Mesothelial cell of epicardium (in vitro differentiated cells): ENCODE data around the gene SDF4. TPM values are rescaled to one million over a fixed set of nuclear protein-coding genes. Genes with fewer than 3 reads are reported as not detected.

Experiments used
- DNase-seq, 2 experiments: peaks; one replicate each; pipeline ENCODE4 v3.0.0; 2021; ENCODE audit warnings: low spot score in 2 of 2; ENCODE audit not compliant: unreplicated experiment in 2 of 2
- H3K27ac Mint-ChIP-seq: 2 replicates; pipeline ENCODE4 v1.8.0; 2021; ENCODE audit warnings: mixed read lengths
- H3K27me3 Mint-ChIP-seq: 2 replicates; pipeline ENCODE4 v1.8.0; 2021; ENCODE audit warnings: low read depth, mixed read lengths
- H3K36me3 Mint-ChIP-seq: 2 replicates; pipeline ENCODE4 v1.8.0; 2021; ENCODE audit warnings: mixed read lengths
- H3K4me1 Mint-ChIP-seq: 2 replicates; pipeline ENCODE4 v1.8.0; 2021; ENCODE audit warnings: mixed read lengths
- H3K4me3 Mint-ChIP-seq: 2 replicates; pipeline ENCODE4 v1.8.0; 2021; ENCODE audit warnings: mild to moderate bottlenecking, moderate library complexity, mixed read lengths
- H3K9me3 Mint-ChIP-seq: 2 replicates; pipeline ENCODE4 v1.8.0; 2021; ENCODE audit warnings: mixed read lengths
- total RNA-seq: library from RNA; stranded (reverse); gene quantifications from 3 replicates; pipeline ENCODE4 v1.2.1, GENCODE V29; 2021
- TF ChIP-seq, protein P1 (sequence below): fragments of 200-600 bp; sonication (generic); IDR thresholded peaks from one replicate; pipeline ENCODE4 v1.5.0; 2021; ENCODE audit warnings: antibody characterized with exemption; ENCODE audit not compliant: unreplicated experiment

Gene SDF4
- total RNA-seq, 1 donor from 2014 or later, result 108 TPM

DNA sequence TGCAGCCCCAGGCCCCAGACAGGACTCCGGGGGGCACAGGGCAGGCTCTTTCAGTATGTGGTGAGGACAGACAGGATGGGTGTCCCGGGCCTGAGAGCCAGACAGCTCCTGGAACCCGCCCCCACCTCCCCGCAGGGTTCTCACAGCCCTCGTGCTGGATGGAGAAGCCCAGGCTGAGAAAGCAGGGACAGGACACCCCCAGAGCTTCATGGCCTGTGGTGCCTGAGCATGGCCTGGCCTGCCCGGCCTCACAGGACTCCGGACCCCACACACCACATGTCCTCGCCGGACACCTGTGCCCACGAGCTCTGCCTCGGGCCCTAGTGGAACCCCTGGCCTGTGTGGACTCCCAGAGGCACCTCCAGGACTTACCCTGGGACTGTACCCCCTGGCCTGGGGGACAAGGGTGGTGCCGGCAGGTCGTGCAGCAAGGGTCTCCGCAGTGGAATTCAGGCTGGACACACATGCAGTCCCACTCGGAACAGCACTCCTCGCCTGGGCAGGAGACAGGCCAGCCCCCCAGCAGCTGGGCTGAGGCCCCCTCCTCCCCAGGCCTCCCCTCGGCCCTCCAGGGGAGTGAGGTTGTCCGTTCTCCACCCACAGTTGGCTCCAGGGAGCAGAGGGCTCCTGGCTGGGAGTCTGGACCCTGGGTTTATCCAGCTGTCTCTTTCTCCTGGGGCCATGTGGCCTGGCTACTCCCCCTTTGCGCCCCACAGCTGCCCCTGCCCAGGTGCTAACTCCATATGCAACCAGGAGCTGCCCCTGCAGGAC lies 26.6 kb downstream of the SDF4 start:
- Mint-ChIP-seq H3K9me3 (no peaks in the 10 kb centered on the region), H3K27ac (no peak overlapping the region), H3K4me1 (peaks cover 6% of the 10 kb centered on the region), H3K27me3 (peaks cover 31% of the 10 kb centered on the region), H3K4me3 (no peak overlapping the region), H3K36me3 (no peaks in the 10 kb centered on the region)
- DNase-seq, result peak in 1 of 2 experiments; percentile 18
- TF ChIP-seq, protein P1, sequence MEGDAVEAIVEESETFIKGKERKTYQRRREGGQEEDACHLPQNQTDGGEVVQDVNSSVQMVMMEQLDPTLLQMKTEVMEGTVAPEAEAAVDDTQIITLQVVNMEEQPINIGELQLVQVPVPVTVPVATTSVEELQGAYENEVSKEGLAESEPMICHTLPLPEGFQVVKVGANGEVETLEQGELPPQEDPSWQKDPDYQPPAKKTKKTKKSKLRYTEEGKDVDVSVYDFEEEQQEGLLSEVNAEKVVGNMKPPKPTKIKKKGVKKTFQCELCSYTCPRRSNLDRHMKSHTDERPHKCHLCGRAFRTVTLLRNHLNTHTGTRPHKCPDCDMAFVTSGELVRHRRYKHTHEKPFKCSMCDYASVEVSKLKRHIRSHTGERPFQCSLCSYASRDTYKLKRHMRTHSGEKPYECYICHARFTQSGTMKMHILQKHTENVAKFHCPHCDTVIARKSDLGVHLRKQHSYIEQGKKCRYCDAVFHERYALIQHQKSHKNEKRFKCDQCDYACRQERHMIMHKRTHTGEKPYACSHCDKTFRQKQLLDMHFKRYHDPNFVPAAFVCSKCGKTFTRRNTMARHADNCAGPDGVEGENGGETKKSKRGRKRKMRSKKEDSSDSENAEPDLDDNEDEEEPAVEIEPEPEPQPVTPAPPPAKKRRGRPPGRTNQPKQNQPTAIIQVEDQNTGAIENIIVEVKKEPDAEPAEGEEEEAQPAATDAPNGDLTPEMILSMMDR, result no peak

DNA sequence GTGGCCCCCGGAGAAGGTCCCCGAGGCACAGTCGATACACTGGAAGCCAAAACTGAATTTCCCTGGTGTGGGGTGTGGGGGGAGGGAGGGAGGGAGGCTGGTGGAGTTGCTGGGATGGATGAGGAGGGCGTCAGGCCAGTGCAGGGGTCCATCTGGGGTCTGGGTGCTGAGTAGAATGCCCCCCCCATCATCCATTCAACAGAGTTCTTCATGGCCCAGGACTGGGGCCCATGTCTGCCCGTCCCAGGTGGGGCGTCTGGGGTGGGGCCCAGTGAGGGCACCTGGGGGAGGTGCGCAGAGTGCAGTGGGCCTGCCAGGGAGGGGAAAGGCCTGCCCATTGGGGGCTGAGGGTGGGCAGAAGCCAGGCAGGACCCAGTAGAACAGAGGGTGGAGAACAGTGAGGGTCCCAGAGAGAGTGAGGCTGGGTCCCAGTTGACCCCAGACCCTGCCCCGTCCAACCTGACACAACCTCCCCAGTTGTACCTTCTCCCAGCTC lies 27.3 kb downstream of the SDF4 start:
- Mint-ChIP-seq H3K27me3 (peaks cover 31% of the 10 kb centered on the region), H3K27ac (no peak overlapping the region), H3K4me3 (no peak overlapping the region), H3K4me1 (peaks cover 6% of the 10 kb centered on the region), H3K36me3 (no peaks in the 10 kb centered on the region), H3K9me3 (no peaks in the 10 kb centered on the region)
- no peak for DNase-seq
- TF ChIP-seq, protein P1, result no peak

DNA sequence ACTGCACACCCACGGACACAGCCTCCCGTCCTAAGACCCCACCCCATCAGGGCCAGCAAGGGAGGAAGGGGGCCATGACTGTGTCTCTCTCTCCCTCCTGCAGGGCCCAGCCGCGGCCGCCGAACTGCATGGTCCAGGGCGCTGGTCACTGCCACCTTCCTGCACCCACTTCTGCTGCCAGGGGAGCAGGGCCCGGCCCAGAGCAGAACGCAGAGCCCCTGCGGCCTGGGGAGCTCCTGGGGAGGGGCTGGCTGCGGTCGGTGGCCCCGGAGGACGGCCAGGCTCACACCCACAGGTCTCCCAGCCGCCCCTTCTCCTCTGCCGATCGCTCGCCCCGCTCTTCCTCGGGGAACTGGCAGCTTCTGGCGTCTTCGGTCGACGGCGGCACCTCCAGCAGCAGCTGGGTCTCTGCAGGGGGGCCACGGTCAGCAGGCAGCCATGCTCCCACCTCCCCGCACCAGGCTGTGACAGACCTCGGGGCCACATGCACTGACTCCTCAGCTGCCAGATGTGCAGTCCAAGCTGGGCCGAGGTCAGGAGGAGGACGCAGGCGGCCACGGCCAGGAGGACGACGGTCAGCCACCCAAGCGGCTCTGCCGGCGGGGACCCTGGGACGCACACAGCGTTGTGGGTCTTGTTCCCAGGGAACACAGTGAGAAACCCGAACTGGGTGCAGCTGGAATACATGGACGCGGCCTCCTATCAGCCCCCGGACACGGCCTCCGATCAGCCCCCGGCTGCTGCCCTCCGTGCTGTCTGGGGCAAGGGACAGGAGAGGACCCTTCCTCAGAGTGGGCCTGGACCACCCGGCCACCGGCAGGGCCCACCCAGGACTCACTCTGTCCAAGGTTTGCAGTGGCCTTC lies 28.0 kb downstream of the SDF4 start:
- TF ChIP-seq, protein P1, result no peak
- no peak overlapping the region for H3K27ac Mint-ChIP-seq
- DNase-seq, result peak in 1 of 2 experiments; percentile 20
- H3K4me1 Mint-ChIP-seq, result peaks cover 6% of the 10 kb centered on the region
- H3K27me3 Mint-ChIP-seq, result peaks cover 30% of the 10 kb centered on the region
- no peaks in the 10 kb centered on the region for H3K9me3 Mint-ChIP-seq
- H3K36me3 Mint-ChIP-seq, result no peaks in the 10 kb centered on the region
- H3K4me3 Mint-ChIP-seq, result no peak overlapping the region

DNA sequence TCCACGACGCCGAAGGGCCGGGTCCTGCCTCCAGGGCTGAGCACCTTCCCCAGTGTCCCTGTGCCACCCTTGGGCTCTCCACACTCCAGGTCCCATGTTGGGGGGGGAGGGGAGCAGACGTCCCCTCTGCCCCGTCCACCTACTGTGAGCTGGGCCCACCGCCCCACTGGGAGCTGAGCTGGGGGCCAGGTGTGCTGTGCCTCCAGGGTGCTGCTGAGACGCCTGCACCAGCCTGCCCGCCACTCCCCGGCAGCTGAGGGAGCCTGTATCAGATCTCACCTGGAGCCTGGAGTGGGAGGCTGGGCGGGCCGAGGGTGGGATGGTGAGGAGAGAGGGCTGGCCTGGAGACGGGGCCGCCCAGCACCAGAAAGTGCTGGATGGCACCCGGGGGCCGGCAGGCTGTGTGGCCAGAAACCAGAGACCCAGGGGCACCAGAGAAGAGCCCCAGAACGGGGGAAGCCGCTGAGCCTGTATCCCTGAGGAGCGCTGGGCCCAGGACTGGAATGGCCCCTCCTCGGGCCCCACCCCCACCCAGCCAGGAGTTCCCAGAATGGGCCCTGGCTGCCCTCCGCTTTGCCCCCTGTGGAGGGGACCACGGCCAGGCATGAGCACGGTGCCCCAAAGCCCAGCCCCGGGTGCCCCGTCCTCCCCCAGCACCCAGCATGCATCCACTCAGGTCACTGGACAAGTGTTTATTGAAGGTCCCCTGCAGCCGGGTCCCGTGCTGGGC lies 28.8 kb downstream of the SDF4 start:
- Mint-ChIP-seq H3K4me1 (peaks cover 4% of the 10 kb centered on the region), H3K27me3 (peaks cover 28% of the 10 kb centered on the region), H3K27ac (no peak overlapping the region)

More for the DNA sequence above, 28.8 kb downstream of the SDF4 start:
- DNase-seq, result peak in 1 of 2 experiments; percentile 21
- Mint-ChIP-seq H3K36me3 (no peaks in the 10 kb centered on the region), H3K4me3 (peak overlapping the region; percentile 24), H3K9me3 (no peaks in the 10 kb centered on the region)
- TF ChIP-seq, protein P1, result no peak
